HL-60 (cell line): ENCODE measurements around the gene TOR2A.
A peak's percentile ranks its signal among the peaks of the same experiment; 100 is the strongest.

ENCODE experiments used
- DNase-seq, 2 experiments: peaks; one replicate each; pipeline ENCODE4 v3.0.0-alpha.2; 2010 to 2020; ENCODE audit warnings: low read depth in 1 of 2, low spot score in 1 of 2
- H3K27ac ChIP-seq: fragments of 250-450 bp; sonication (Bioruptor Pico); replicated peaks from 2 replicates; pipeline ENCODE4 v1.5.1; 2020; ENCODE audit warnings: mild to moderate bottlenecking, moderate library complexity
- H3K27me3 ChIP-seq: fragments of 250-450 bp; sonication (Bioruptor Pico); 2 replicates; pipeline ENCODE4 v1.5.1; 2021; ENCODE audit warnings: mild to moderate bottlenecking, moderate library complexity; ENCODE audit not compliant: insufficient read depth, poor library complexity, severe bottlenecking
- H3K4me3 ChIP-seq: replicated peaks from 2 replicates; pipeline ENCODE4 v1.5.1; 2011; ENCODE audit warnings: mild to moderate bottlenecking, control low read depth, low read length; ENCODE audit not compliant: insufficient read depth
- CTCF ChIP-seq: IDR thresholded peaks from one replicate; pipeline ENCODE4 v1.5.1; 2011; ENCODE audit warnings: low read length, control low read depth, inconsistent platforms; ENCODE audit not compliant: insufficient read depth
- GABPA ChIP-seq: IDR thresholded peaks from 2 replicates; pipeline ENCODE4 v1.6.1; 2012; ENCODE audit warnings: low read depth
- POLR2AphosphoS5 ChIP-seq: IDR thresholded peaks from 2 replicates; pipeline ENCODE4 v1.6.1; 2012; ENCODE audit warnings: low read depth
- SPI1 ChIP-seq: IDR thresholded peaks from 2 replicates; pipeline ENCODE4 v1.6.1; 2012; ENCODE audit warnings: low read depth, mild to moderate bottlenecking, borderline replicate concordance
- TF ChIP-seq, protein P1 (sequence below): IDR thresholded peaks from 2 replicates; pipeline ENCODE4 v1.6.1; 2012; ENCODE audit warnings: low read depth; ENCODE audit not compliant: insufficient replicate concordance

Gene TOR2A

DNA sequence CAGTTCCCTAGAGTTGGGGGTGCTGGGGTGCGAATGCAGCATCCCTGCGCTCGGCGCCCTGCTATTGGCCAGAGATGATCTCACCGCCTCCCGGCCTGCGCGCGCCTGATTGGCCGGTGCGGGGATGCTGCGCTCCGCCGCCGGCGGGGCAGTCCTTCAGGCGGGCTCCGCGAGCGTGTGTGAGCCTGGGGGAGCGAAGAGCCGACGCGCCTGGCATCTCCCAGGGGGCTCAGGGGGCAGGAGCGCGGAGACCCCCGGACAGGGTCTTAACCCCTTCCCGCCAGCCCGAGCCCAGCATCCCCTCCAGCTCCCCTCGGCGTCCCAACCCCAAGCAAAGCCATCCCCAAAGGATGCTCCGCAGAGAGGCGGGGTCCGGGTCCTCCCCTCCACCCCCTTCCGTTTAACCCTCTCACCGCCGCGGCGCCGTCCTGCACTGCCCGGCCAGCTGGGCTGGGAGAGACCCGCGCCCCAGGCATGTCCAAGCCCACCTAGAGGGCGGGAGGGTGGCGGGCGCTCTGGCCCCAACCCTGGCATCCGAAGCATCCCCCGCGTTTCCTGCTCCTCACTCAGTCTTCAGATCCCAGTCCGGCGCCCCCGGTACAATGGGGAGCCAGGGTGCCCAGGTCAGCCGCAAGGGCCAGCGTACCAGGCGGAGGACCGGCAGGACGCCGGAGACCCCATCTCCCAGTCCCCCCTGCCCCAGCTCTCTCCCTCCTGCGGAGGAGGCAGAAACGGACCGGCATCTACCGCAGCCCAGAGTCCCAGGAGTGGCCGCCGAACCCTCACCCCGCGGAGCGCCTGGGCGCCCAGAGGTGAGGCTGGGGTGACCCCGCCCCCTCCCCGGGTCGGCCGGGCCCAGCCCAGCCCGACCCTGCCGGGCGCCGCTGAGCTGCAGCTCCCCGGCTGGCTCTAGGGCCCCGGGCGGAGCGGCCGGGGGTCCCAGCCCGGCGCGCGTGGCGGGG is 19.3 kb upstream of the TOR2A start:
- TF ChIP-seq, protein P1, sequence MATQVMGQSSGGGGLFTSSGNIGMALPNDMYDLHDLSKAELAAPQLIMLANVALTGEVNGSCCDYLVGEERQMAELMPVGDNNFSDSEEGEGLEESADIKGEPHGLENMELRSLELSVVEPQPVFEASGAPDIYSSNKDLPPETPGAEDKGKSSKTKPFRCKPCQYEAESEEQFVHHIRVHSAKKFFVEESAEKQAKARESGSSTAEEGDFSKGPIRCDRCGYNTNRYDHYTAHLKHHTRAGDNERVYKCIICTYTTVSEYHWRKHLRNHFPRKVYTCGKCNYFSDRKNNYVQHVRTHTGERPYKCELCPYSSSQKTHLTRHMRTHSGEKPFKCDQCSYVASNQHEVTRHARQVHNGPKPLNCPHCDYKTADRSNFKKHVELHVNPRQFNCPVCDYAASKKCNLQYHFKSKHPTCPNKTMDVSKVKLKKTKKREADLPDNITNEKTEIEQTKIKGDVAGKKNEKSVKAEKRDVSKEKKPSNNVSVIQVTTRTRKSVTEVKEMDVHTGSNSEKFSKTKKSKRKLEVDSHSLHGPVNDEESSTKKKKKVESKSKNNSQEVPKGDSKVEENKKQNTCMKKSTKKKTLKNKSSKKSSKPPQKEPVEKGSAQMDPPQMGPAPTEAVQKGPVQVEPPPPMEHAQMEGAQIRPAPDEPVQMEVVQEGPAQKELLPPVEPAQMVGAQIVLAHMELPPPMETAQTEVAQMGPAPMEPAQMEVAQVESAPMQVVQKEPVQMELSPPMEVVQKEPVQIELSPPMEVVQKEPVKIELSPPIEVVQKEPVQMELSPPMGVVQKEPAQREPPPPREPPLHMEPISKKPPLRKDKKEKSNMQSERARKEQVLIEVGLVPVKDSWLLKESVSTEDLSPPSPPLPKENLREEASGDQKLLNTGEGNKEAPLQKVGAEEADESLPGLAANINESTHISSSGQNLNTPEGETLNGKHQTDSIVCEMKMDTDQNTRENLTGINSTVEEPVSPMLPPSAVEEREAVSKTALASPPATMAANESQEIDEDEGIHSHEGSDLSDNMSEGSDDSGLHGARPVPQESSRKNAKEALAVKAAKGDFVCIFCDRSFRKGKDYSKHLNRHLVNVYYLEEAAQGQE: no peak
- TF ChIP-seq POLR2AphosphoS5 (no peak), CTCF (no peak), SPI1 (no peak), GABPA (no peak)
- H3K4me3 ChIP-seq: no peak overlapping the region
- no peak overlapping the region for H3K27ac ChIP-seq
- DNase-seq: no peak
- H3K27me3 ChIP-seq: no peaks in the 10 kb centered on the region

GRCh38 chr9:127753622-127754021 is 18.5 kb upstream of the TOR2A start:
- no peak for DNase-seq
- Histone ChIP-seq H3K27ac (no peak overlapping the region), H3K4me3 (no peak overlapping the region), H3K27me3 (no peaks in the 10 kb centered on the region)
- TF ChIP-seq POLR2AphosphoS5 (no peak), GABPA (no peak)

GRCh38 chr9:127753148-127753547 is 18.1 kb upstream of the TOR2A start:
- no peak for DNase-seq
- TF ChIP-seq CTCF (no peak), SPI1 (no peak), POLR2AphosphoS5 (no peak), GABPA (no peak)
- TF ChIP-seq, protein P1: no peak
- no peaks in the 10 kb centered on the region for H3K27me3 ChIP-seq
- H3K4me3 ChIP-seq: no peak overlapping the region
- no peak overlapping the region for H3K27ac ChIP-seq

- no peak for DNase-seq
- TF ChIP-seq CTCF: no peak
- TF ChIP-seq, protein P1: peak; percentile 97
- no peak overlapping the region for H3K4me3 ChIP-seq
- no peaks in the 10 kb centered on the region for H3K27me3 ChIP-seq
- H3K27ac ChIP-seq: no peak overlapping the region
These were observed 16.4 kb upstream of the TOR2A start for GRCh38 chr9:127751269-127752054.
